NCI-H187 (cell line): ENCODE data around the gene CSNK1G1.

Experiments used
- DNase-seq, 2 experiments: peaks; one replicate each; lab custom pipeline; 2025; lab: John Stamatoyannopoulos, UW

The CSNK1G1 gene

GRCh38 chr15:64191971-64192830 is 163.8 kb downstream of the CSNK1G1 start:
- no peak for DNase-seq

GRCh38 chr15:64187396-64188191 is 168.4 kb downstream of the CSNK1G1 start:
- DNase-seq: no peak

DNA sequence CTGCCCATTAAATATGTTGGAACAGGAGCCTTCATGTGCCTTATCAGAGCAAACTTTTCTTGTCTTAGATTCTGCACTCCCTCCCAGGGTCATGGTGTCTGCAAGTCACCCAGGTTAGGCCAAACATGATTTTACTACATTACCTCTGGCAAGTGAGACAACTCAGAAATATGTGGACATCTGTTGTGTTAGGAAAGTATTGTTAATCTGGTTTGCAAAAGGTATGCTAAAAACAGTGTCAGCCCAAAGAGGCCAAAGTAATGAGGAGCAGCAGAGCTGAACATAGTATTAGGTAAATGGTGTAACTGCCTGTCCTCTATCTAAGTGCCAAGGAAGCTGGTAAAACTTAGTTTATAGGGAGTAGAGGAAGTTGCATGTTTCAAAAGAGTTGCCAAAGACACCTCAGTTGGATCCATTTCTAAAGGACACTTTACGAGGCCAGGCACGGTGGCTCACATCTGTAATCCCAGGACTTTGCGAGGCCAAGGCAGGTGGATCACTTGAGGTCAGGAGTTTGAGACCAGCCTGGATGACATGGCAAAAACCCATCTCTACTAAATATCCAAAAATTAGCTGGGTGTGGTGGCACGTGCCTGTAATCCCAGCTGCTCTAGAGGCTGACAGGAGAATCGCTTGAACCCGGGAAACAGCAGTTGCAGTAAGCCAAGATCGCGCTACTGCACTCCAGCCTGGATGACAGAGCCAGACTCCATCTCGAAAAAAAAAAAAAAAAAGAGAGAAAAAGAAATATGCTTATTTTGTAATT is 170.6 kb downstream of the CSNK1G1 start:
- no peak for DNase-seq

DNA sequence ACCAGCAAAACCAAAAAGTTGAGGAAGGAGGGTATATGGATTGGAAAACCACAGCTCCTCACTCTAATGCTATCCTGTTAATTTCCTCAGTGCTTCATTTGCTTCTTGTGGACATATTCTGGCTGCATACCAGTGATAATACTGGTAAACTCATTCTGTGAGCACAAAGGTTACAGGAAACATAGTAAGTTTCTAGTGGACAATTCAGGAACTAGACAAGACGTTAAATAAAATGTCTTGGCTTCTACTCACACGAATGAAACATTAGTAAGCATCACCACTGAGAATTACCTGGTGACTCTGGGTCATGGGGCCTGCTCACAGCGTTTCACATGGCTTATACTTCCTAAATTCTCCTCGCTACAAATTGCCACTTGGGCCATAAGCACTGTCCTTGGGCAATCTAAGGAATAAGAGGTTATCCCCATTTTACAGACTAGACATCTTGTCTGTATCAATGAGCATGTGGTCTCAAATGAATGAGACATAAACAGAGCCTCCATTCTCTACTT is 173.1 kb downstream of the CSNK1G1 start:
- DNase-seq: no peak

DNA sequence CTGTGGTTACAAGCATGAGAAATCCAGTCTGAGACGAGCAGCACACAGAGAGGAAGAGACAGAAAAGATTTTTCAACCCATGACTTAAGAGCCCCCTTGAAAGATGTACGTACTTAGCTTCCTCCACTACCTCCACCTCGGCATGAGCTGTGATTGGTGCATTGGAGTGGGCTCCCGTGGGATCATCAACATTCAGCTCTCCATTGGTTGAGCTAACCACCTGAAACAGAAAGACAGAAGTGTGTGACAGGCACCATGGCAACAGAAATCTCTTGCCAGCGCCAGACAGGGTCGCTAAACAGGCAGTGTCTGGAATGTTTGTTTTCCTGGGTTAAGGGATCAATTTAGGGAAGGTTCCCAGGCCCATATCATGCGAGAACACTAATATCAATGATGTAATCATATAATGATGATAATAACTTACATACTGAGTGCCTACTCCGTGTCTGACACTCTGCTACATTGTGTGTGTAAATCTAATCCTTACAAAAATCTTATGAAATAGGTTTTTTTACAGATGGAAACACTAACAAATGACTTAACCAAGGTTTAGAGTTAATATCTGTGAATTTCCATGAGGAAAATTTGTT is 175.6 kb downstream of the CSNK1G1 start:
- DNase-seq: peak; percentile 19 to 24

DNA sequence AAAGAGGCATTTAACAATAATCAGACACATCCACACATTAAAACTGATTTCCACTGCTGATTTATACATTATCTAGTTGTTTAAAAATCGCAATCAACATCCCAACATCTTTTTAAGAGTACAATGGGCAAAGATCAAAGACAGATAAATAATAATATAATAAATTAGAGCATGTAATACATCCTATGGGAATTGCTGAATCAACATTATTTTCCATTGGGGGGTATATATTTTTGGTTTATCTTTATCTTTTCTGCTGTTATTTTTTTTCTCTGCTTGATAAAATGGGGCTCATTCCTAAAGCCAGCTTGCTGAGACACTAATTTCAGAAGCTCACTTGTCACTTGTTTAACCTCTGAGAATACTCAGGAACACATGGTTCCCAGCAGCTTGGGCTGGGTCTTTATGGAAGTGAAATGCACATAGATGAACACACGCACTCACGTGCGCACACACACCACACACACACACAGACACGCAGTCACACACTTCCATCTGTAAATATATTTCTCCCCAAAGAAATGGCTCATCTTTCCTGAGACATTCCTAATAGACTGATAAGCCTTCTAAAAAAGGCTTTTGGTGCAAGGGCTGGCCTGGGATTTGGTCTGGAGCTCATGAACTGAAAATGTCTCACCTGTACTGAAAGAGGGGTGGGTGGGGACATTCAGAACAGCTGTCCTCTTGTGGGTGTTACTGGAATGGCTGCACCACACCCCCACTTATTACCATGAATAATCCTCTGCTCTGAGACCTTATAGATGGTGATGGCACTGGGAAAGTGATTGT is 189.7 kb downstream of the CSNK1G1 start:
- no peak for DNase-seq

- no peak for DNase-seq
Observed at GRCh38 chr15:64164436-64164835, 191.5 kb downstream of the CSNK1G1 start.

DNA sequence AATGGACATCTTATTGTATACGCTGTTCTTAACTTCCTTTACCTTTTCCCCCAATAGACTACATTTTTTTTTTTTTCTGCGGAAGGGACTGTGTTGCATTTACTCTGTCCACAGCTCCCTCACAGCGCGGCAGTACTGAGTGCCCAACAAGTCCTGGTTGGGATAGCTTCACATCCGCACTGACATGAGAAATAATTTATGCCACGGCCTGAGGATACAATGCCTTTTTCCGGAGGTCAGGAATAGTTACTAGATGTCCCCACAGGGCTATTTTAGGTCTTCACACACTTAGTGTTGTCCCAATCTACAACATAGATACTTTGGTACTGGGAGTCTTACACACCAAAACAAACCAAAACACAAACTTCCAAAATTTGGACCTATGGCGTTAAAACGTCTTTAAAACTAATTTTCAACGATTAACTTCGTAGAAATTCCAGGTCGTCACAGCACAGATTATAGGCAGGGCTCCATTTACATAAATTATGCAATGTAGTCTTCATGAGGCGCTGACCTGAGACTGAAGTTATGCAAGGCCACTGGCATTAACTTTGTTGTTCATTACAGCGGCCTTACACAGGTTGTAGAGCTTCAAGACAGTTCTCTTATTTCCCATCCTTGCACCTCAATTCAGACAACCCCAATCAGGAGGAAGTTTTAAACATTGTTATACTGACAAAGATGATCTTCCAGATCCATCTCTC is 192.2 kb downstream of the CSNK1G1 start:
- no peak for DNase-seq

DNA sequence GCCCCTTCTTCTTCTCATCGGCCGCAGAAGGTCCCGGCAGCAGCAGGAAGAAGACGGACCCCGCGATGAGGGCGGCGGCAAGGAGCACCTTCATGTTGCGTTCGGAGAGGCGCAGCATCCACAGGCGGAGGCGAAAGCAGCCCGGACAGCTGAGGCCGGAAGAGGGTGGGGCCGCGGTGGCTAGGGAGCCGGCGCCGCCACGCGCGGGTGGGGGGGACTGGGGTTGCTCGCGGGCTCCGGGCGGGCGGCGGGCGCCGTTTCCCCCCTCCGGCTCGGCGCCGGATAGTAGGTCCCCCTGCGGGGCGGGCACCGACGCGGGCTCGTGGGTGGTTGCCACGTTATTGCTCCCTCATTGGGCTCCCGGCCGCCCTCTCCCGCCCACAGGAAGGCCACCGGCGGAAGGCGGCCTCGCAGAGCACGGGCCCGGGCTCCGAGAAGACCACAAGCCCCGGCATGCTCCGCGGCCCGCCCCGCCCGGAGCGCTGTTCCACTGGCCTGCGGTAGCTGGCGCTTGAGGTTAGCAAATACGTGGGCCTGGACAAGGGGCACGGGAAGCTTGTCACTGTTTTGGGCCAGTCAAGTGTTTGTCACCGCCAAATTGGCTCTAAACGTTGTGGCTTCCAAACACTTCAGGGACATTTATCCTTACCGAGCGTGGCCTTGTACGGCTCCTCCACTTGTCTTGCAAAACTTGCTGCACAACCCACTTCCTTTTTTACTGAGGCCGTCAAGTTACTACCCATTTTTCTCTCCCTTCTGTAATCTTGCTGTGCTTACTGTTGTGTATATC is 192.9 kb downstream of the CSNK1G1 start, which contains the start of gene PPIB:
Gene PPIB, minus strand, starts transcription at position 154 of the 790 bp plus-strand sequence. Its CDS starts 36 bp downstream, at position 118.
- DNase-seq: peak; percentile 55 to 83

DNA sequence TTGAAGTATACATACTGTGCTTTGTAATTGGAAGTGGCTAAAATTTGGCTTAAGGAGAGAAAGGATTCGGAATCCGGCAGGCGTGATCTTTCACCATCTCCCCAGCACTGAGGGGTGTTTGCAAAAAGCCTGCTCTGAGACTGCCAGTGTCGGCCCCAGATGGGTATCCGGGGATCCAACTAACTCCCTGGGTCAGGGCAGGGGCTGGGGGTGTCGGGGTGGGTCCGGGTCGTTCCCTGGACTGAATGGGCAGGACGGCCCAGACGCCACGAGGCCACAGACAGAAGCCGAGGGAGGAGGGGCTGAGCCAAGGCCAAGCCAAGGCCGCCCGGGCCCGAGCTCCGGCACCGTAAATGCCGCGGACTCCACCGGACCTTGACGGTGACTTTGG is 193.5 kb downstream of the CSNK1G1 start:
- no peak for DNase-seq

GRCh38 chr15:64161688-64162477 is 194.1 kb downstream of the CSNK1G1 start:
- DNase-seq: no peak

GRCh38 chr15:64158363-64159134 is 197.4 kb downstream of the CSNK1G1 start:
- DNase-seq: no peak

DNA sequence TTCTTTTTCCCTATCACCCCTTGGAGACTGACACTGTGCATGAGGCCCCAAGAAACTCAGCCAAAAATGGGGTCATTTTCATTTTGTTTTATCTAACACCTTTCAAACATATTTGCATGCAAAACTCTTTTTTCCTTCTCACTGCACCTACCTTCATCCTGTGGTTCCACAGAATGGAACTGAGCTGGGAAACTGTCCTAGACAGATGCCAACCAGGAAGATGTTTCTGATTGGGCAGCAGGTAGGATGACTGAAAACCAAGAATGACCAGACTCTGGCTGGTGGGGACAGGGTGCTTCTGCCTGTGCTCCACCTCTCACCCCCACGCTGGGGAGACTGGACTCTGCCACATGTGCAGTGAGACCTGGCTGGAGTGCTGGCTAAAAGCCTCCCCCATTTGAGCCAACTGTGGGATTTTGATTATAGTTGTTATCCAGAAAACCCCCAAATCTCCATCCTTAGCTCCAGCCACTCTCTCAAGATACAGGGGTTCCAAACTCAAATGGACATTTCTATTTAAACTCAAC is 198.3 kb downstream of the CSNK1G1 start:
- DNase-seq: no peak

- DNase-seq: no peak
Observed at GRCh38 chr15:64156652-64157331, 199.2 kb downstream of the CSNK1G1 start.

GRCh38 chr15:64155802-64156651 is 199.9 kb downstream of the CSNK1G1 start:
- DNase-seq: no peak
